ENCODE results near the gene IFRD2.
A peak's percentile ranks its signal among the peaks of the same experiment; 100 is the strongest.

IFRD2 gene, protein sequence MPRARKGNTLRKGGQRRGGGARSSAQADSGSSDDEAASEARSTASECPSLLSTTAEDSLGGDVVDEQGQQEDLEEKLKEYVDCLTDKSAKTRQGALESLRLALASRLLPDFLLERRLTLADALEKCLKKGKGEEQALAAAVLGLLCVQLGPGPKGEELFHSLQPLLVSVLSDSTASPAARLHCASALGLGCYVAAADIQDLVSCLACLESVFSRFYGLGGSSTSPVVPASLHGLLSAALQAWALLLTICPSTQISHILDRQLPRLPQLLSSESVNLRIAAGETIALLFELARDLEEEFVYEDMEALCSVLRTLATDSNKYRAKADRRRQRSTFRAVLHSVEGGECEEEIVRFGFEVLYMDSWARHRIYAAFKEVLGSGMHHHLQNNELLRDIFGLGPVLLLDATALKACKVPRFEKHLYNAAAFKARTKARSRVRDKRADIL

DNA sequence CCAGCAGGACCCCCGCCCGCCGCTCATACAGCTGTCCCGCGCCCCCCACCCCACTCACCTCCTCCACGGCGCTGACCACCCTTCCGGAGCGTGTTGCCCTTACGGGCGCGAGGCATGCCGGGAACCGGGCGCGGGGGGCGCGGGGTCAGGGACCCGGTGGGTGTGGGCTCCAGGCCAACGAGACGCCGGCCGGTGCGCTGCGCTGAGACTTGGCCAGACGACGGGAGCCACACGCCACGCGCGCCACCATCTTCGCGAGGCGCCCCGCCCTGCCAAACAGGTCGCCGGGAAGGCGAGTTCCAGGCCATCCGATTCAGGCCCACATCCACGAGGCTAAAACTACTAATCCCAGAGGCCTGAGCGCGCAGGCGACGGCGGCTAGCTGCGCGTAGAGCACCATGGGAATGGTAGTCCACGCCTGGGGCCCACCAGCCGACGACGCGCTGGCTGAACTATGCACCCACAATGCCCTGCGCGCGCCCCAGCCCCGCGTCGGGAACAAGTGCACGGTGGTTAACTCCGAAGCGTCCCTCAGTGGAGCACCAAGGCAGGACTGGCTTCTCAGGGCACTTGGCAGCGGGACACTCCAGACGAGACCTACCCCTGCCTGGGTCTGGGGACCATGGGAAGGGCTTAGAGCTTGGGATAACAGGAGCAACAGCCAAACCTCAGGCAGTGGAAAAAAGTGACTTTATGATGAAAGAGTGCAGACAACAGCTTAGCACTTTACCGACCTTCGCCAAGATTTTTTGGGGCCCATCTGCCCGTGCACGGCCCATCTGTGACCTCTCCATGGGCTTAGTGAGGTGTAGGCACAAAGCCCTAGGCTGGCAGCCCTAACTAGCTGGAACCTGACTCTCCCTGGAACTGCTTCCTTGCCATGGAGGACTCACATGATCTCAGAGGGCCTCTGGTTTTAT is at the start of gene IFRD2:
Gene IFRD2 (minus strand): TSS at position 271 of the 920 bp plus-strand sequence. CDS start 155 bp downstream, at position 116.
- intact Hi-C loops (cut with DNase I), result loop anchor here (5.0 kb wide), 1 partner anchor 35 kb away; the partner anchor contains the start of gene TUSC2

DNA sequence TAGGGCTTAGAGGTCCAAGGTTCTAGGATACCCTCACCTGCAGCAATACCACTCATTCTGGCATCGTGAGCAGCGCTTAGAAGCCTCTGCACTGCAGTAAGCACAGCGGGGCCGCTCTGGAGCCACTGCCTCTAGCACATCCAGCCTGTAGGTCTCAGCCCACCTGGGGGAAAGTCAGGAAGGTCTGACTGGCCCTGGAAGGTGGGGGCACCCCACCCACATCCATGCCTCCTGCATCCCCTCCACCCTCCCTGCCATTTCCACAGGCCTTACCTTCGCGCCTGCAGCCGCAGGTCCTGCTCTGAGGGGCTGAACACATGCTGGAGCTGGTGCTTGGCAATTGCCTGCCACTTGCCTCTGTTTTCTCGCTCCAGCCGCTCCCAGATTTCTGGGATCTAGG is 49.3 kb upstream of the IFRD2 start:
- no peak for DNase-seq
- intact Hi-C loops (cut with DNase I), result no loop called here

More for the DNA sequence above, at the start of gene IFRD2:
- peak; percentile 97 to 99 (median 98) for DNase-seq

DNA sequence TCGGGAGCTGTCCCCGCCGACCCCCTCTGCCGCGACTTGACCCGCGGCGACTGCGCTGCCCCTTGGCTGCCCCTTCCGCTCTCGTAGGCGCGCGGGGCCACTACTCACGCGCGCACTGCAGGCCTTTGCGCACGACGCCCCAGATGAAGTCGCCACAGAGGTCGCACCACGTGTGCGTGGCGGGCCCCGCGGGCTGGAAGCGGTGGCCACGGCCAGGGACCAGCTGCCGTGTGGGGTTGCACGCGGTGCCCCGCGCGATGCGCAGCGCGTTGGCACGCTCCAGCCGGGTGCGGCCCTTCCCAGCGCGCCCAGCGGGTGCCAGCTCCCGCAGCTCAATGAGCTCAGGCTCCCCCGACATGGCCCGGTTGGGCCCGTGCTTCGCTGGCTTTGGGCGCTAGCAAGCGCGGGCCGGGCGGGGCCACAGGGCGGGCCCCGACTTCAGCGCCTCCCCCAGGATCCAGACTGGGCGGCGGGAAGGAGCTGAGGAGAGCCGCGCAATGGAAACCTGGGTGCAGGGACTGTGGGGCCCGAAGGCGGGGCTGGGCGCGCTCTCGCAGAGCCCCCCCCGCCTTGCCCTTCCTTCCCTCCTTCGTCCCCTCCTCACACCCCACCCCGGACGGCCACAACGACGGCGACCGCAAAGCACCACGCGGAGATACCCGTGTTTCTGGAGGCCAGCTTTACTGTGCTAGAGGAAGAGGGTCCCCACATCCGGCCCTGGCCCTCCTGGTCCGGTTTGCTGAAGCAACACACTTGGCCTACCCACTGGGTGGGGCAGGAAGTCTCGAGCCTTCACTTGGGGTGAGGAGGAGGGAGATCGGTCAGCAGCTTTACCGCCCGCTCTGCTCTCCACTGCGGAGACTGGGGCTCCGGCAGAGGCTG is 48.5 kb upstream of the IFRD2 start, which contains the start of gene RASSF1:
Gene RASSF1 (minus strand): TSS at position 389 of the 882 bp plus-strand sequence. CDS start 31 bp downstream, at position 358.
- intact Hi-C loops (cut with DNase I), result no loop called here
- peak in 6 of 42 donors; percentile 22 to 51 (median 26) for DNase-seq

DNA sequence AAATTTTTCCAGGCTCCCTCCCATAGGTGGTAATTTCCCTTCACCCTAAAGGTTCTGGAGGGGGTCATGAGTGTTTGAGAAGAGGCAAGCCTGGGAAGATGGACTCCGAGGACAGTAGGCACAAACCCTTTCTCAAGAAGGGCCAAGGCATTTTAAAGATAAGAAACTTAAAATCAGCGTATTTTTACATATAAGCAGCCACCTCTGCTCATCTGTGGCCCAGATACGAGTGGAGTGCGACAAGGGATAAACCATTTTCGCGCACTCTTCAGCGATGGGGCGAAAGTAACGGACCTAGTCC is 47.9 kb upstream of the IFRD2 start:
- no peak for DNase-seq
- intact Hi-C loops (cut with DNase I), result no loop called here

DNA sequence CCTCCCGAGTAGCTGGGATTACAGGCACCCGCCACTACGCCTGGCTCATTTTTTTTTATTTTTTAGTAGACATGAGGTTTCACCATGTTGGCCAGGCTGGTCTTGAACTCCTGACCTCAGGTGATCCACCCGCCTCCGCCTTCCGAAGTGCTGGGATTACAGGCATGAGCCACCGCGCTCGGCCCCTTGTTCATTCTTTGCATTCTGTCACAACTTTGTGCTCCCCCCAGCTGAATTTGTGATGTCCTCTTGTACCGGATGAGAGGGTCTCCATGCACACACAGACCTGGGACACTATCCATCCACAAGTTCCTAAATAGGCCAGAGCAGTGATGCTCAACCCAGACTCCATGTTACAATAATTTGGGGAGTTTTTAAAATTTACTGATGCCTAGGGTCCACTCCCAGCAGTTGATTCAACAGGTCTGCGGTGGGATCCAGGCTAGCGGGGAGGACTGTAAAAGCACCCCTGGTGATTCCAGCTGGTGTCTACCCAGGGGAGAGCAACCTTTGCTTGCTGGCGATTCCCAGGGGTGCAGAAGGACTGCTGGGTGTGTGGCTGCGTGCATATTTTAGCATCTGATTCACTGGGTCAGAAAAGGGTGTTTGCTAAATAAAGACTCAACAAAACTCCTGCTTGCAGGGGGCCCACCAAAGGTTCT is 47.4 kb upstream of the IFRD2 start:
- intact Hi-C loops (cut with DNase I), result no loop called here
- DNase-seq, result no peak

DNA sequence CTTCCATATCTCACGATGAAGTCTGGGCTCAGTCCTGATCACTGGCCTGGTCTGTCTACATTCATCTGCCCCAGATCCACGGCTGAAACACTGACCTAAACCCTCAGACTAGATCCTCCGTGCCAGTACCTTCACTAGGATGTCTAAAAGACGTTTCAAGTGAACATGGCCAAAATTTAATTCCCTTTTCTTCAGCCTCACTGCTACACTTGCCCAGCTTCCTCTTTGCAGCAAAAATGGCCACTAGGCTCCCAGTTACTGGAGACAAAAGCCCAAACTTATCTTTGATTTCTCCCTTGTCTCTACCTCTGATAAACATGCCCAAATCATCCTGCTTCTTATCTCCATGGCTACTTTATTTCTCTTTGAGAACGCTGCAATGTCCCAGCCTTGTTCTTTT is 46.7 kb upstream of the IFRD2 start:
- intact Hi-C loops (cut with DNase I), result no loop called here

DNA sequence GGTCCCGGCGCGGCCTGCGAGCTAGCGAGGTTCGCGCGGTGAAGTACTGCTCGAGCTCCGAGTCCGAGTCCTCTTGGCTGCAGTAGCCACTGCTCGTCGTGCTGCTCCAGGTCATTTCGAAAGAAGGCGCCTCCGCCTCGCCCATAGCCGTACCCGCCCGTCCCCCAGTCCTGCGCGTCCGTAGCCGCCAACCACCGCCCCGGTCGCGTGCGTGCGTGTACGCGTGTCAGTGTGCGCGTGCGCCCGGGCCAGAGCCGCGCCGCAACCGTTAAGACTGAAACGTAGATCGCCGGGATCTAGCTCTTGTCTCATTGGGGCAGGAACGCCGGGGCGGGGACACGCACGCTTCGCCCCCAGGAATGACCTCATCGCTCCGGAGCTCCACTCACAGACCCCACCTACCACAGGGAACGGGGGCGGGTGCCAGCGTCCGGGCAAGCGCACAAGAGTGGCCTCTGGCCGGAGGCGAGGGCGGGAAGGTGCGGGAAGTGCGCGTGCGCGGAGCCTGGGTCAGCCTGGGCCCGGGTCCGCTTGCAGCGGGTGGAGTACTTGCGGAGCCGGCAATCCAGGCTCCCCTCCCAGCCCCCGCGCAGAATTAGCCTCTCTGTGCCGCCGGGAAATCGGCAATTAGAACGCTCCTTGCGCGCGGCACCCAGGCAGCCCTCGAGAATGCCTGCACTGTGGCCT is 45.1 kb upstream of the IFRD2 start:
- intact Hi-C loops (cut with DNase I), result no loop called here

More for the DNA sequence above, 46.7 kb upstream of the IFRD2 start:
- no peak for DNase-seq

DNA sequence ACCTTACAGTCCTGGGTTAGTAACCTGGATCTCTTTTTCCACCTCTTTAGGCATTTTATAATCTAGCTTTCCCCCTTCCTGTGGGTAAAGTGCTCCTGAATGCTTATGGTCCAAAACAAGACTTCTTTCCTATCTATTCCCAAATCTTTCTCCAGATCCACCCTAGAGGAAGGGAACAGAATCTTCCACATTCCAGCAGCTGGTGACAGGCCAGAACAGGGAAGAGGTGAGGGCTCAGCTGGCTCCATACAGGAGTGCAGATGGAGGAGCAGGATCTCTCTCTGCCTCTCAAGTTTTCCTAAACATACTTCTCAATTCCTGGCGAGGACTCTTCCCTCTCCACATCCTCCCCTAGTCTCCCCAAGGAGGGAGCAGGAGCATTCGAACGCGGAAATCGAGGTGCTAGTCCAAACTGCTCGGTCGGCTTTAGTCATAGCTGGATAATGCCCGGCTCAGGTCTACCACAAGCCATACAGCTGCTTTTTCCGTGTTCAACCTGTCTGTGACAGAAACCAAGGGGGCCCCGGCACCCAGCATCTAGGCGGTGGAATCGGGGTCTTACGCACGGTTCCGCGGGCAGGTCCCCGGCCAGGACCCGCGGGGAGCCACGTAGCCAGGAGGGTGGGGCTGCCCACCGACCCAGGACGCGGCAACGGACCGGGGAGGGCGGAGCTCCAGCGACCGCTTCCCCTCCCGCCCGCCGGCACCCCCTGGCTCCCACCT is 44.4 kb upstream of the IFRD2 start:
- intact Hi-C loops (cut with DNase I), result no loop called here
- peak in 2 of 42 donors; percentile 12 to 31 for DNase-seq

More for the DNA sequence above, 45.1 kb upstream of the IFRD2 start:
- peak; percentile 97 to 100 (median 99) for DNase-seq

DNA sequence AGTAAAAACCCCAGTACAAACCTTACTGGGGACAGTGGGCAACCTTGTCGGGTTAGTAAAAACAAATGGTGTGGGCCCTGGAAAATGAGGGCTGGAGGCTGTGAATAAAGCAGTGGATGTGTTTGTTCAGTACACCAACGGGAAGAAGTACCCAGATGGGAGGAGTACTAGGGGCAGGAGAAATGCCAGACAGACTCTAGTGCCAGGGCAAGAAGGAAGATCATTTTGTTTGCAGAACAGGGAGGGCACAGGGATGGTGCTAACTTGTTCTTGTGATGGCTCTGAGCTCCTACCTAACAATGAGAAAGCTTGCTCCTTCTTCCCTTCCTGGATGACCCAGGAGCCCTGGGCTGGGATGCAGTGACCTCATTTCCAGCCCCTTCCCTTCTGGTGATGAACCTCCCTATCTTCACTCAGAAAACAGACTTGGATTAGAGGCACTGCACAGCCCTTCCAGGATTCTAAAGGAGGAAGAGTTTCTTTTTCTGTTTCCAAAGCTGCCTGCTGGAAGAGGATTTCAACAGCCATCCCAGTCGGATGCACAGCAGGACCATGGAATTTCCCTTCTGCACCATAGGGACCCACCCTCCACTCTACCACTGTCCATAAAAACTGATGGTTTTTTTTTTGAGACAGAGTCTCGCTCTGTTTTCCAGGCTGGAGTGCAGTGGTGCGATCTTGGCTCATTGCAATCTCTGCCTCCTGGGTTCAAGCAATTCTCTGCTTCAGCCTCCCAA is 42.3 kb upstream of the IFRD2 start:
- no peak for DNase-seq
- intact Hi-C loops (cut with DNase I), result no loop called here

DNA sequence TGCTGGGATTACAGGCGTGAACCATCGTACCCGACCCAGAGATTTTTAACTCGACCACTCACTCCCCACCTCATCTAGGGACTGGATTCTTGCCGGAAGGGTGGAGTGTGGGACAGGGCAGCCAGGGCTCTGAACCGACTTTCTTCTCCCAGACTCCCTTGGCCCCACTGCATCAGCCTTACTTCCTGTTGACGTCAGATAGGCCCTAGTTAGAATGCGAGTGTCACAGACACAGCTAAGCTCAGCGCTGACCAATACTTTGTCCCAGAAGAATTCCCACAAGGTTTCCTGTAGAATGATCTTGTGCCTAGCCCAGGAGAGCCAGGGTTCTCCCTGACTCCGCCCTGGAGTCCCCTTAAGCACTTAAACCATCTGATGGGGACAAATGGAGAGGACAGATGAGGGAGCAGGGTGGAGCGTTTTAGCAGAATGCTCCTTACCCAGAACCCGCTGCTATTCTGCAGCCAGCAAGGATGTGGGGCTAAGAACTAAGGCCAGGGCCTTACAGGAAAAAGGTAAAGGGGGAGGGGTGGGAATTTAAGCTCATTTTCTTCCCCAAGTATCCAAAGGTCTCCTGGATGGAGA is 41.6 kb upstream of the IFRD2 start:
- no peak for DNase-seq
- intact Hi-C loops (cut with DNase I), result no loop called here

DNA sequence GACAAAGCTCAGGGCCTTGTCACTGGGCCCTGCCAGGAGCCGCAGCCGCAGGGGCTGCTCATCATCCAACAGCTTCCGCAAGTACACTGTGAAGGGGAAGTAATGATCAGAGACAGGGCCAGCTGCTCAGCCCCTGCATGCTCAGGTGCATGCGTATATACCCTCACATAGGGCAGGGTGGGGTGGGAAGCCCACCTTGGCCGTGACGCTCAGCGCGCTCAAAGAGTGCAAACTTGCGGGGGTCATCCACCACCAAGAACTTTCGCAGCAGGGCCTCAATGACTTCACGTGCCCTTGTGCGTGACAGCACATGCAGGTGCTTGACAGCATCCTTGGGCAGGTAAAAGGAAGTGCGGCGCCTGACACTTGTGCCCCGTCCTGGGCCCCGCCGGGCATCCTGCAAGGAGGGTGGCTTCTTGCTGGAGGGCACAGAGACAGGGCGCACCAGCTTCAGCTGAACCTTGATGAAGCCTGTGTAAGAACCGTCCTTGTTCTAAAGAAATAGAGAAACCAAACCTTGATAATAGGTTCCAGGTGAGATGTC is 39.2 kb upstream of the IFRD2 start:
- intact Hi-C loops (cut with DNase I), result no loop called here
- DNase-seq, result no peak

DNA sequence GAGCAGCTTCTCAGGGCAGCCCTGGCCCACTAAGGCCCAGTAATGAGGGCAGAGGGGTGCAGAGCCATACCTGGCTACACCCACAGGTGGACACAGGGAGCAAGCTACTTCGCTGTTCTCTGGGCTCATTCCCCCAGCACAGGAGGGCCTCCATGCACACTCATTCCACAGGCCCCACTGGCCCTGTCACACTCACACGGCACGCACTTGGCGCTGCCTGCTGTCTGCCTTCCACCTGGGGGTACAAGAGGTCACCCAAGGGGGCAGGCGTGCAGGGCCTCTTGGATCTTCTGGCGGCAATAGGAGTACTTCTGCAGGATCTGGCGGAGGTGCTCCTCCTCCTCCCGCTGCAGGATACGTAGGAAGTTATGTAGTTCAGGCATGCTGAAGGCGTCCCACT is 38.1 kb upstream of the IFRD2 start:
- intact Hi-C loops (cut with DNase I), result no loop called here
- no peak for DNase-seq

DNA sequence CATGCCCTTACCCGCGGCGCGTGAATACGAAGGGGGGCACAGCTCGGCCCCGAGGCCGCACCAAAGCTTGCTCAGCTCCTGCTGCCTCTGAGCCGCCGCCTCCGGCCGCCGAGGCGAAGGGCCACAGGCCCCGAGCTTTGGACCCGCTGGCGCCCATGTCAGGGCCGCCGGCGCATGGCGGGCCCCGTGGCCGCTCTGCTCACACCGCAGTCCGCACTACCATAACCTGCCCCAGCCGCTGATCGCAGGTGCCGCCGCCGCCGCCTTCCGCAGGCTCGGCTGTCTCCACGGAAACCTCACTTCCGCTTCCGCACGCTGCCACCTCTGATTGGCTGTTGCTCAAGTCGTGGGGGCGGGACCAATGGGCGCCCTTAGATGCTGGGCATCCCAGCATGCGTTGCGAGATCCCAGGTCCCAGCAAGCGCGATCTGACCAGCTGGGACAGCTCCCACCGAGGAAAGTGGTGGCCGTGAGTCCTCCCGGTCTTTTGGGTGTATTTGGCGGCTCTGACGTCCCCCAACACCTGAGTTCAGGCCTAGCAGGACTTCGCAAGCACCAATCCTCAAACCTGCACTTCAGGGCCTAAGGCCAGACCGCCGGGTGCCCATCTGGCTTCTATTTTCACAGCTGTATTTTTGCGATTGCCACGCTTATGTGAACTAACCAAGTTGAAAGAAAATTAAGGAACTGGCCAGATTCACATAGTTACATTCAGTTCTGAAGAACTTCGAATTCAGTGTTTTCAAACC is 35.9 kb upstream of the IFRD2 start, which contains the start of gene TUSC2:
Gene TUSC2 (minus strand): TSS at position 281 of the 749 bp plus-strand sequence. CDS start 124 bp downstream, at position 157.
- DNase-seq, result peak; percentile 92 to 99 (median 98)
- intact Hi-C loops (cut with DNase I), result loop anchor here (5.0 to 10.0 kb wide), 3 partner anchors 36 to 103 kb away; partner anchors contain the start of genes IFRD2 and LSMEM2

DNA sequence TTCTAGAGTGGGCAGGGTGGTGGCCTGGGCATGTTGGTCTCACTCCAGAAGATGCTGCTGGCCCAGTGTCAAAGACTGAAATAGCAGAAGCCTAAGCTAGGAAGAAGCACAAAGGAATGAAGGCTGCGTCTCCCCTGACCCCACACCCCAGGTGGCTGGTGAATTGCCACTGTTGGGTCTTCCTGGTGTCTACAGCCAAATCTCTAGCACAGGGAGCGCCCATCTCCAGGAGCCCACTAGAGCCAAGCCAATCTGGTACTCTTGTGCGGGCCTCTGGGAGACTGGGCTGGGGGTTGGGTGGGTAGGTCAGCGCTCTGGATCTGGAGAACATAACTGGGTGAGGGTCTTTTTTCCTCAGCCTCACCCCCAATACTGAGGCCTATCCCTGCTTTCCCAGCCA is 34.9 kb upstream of the IFRD2 start:
- no peak for DNase-seq
- intact Hi-C loops (cut with DNase I), result loop anchor here (5.0 to 10.0 kb wide), 3 partner anchors 35 to 102 kb away; partner anchors contain the start of genes IFRD2 and LSMEM2

DNA sequence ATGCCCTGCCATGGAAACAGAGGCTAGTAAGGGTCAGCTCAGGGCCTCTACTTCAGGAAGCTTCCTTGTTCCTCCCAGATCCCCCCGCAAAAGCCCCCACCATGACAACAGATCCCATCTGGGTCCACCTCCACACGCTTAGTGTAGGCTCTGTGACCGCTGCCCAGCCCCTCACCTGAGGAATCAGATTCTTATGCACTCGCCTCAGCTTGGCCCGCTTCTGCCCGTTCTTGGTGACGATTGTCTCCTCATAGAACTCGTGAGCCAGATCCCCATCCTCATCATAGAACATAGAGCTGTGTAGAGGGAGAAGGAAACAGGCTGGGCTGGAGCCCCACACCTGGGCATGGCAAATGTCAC is 33.9 kb upstream of the IFRD2 start:
- intact Hi-C loops (cut with DNase I), result loop anchor here (5.0 to 10.0 kb wide), 3 partner anchors 34 to 101 kb away; partner anchors contain the start of genes IFRD2 and LSMEM2
- DNase-seq, result no peak
